Measurements from ENCODE around the gene RANBP10.

- TF ChIP-seq EHMT2 (IDR thresholded peaks at IDR 0.05; ENCODE audit: low read depth) (no peak), REST (IDR thresholded peaks at IDR 0.05) (no peak)
These were observed 46.0 kb downstream of the RANBP10 start for GRCh38 chr16:67760206-67760955.

All from A549 (cell line).